Natural killer cell (primary cell): ENCODE data around the gene GPR155. TPM values are rescaled to one million over a fixed set of nuclear protein-coding genes. Genes with fewer than 3 reads are reported as not detected.
"Not testable (repeated sequence)": the region's sequence is repeated elsewhere in the genome, so short reads cannot be mapped to it uniquely, and the experiment has no call there.

Experiments
- ATAC-seq, 3 donors: fragments of 150-1000 bp in 2 of 3; fragments of 200-7000 bp in 1 of 3; cut with Tn5 transposase; 1 replicate in 1 of 3; 2 replicates in 2 of 3; pipeline ENCODE4 v1.10.0; 2021; ENCODE audit warnings: mild to moderate bottlenecking in 2 of 3, moderate library complexity in 2 of 3
- DNase-seq, 2 donors: peaks; one replicate each; pipeline versions ENCODE4 v3.0.0 to v3.0.0-alpha.2; 2013 to 2021; ENCODE audit warnings: mixed read lengths in 1 of 2
- H3K27ac ChIP-seq: one replicate; pipeline ENCODE4 v1.5.1; 2013; ENCODE audit warnings: mild to moderate bottlenecking, low read length
- H3K27me3 ChIP-seq: one replicate; pipeline ENCODE4 v1.6.1; 2013; ENCODE audit warnings: low read length; ENCODE audit not compliant: control insufficient read depth, insufficient read depth
- H3K36me3 ChIP-seq: one replicate; pipeline ENCODE4 v1.6.1; 2013; ENCODE audit warnings: low read length; ENCODE audit not compliant: control insufficient read depth, insufficient read depth
- H3K4me1 ChIP-seq: one replicate; pipeline ENCODE4 v1.6.1; 2013; ENCODE audit warnings: low read length; ENCODE audit not compliant: control insufficient read depth, insufficient read depth
- H3K4me3 ChIP-seq: one replicate; pipeline ENCODE4 v1.5.1; 2013; ENCODE audit warnings: low read length
- H3K9me3 ChIP-seq: one replicate; pipeline ENCODE4 v1.6.1; 2013; ENCODE audit warnings: low read length; ENCODE audit not compliant: control insufficient read depth, insufficient read depth
- H3K27ac Mint-ChIP-seq, 2 donors: one replicate each; pipeline ENCODE4 v1.8.0; 2022; ENCODE audit warnings: mild to moderate bottlenecking in 2 of 2, mixed read lengths in 2 of 2, moderate library complexity in 1 of 2
- H3K27me3 Mint-ChIP-seq, 2 donors: one replicate each; pipeline ENCODE4 v1.8.0; 2022; ENCODE audit warnings: low read depth in 2 of 2, mixed read lengths in 2 of 2
- H3K36me3 Mint-ChIP-seq: one replicate; pipeline ENCODE4 v1.8.0; 2022; ENCODE audit warnings: mixed read lengths
- H3K4me1 Mint-ChIP-seq, 2 donors: one replicate each; pipeline ENCODE4 v1.8.0; 2022; ENCODE audit warnings: mixed read lengths in 2 of 2
- H3K4me3 Mint-ChIP-seq: one replicate; pipeline ENCODE4 v1.8.0; 2022; ENCODE audit warnings: mild to moderate bottlenecking, moderate library complexity, mixed read lengths
- H3K9me3 Mint-ChIP-seq, 2 donors: one replicate each; pipeline ENCODE4 v1.8.0; 2022; ENCODE audit warnings: mixed read lengths in 2 of 2
- CTCF ChIP-seq: fragments of 200-600 bp; IDR thresholded peaks from one replicate; pipeline ENCODE4 v1.8.0; 2022; ENCODE audit warnings: antibody characterized with exemption
- WGBS: methylation state at CpG from one replicate; pipeline ENCODE4 v1.1.7; 2013; ENCODE audit warnings: missing lambda C conversion rate; ENCODE audit not compliant: insufficient coverage; 5-methylcytosine and 5-hydroxymethylcytosine counted together
- intact Hi-C: fragments of 100-400 bp; cut with micrococcal nuclease; formaldehyde crosslinking; loops from one replicate; pipeline ENCODE4 v1.14.2; 2022
- total RNA-seq, 4 donors: library from RNA; stranded (reverse); fragments of 120-200 nt in 1 of 4; gene quantifications; one replicate each; pipeline versions ENCODE4 v1.2.3 to v1.2.4, GENCODE V29; 2013 to 2022

GPR155 gene
- total RNA-seq, 3 donors from 2014 or later (not counting 1 experiment from before 2014, with no cell fraction given), result 3.6 to 11.4 (median 4.4) TPM

GRCh38 chr2:174389542-174389941 lies 97.3 kb downstream of the GPR155 start:
- H3K27ac ChIP-seq, result no peak overlapping the region

GRCh38 chr2:174388706-174389105 lies 98.1 kb downstream of the GPR155 start:
- H3K4me3 Mint-ChIP-seq, H3K9me3 Mint-ChIP-seq, H3K27ac ChIP-seq, H3K27me3 ChIP-seq, intact Hi-C loops, H3K27me3 Mint-ChIP-seq, H3K9me3 ChIP-seq, ATAC-seq, DNase-seq, H3K36me3 Mint-ChIP-seq, H3K4me3 ChIP-seq, H3K4me1 ChIP-seq, H3K27ac Mint-ChIP-seq: not testable (repeated sequence)
- H3K4me1 Mint-ChIP-seq, result peaks cover 23 to 48% of the 10 kb centered on the region in 2 donors
- H3K36me3 ChIP-seq, result peaks cover 34% of the 10 kb centered on the region
- WGBS, result 100% methylated on average over 1 of the region's 3 CpGs

More at GRCh38 chr2:174389542-174389941, 97.3 kb downstream of the GPR155 start:
- Histone ChIP-seq H3K4me1 (no peaks in the 10 kb centered on the region), H3K4me3 (no peak overlapping the region), H3K36me3 (peaks cover 34% of the 10 kb centered on the region), H3K27me3 (no peaks in the 10 kb centered on the region), H3K9me3 (no peaks in the 10 kb centered on the region)
- WGBS, result 94% methylated on average over 6 of the region's 6 CpGs
- ATAC-seq (no peak), DNase-seq (no peak)
- TF ChIP-seq CTCF, result no peak
- peaks cover 31 to 50% of the 10 kb centered on the region in 2 donors for H3K4me1 Mint-ChIP-seq
- H3K36me3 Mint-ChIP-seq, result no peaks in the 10 kb centered on the region
- no peak overlapping the region for H3K27ac Mint-ChIP-seq
- no peak overlapping the region for H3K4me3 Mint-ChIP-seq
- no peaks in the 10 kb centered on the region for H3K27me3 Mint-ChIP-seq
- H3K9me3 Mint-ChIP-seq, result no peaks in the 10 kb centered on the region
- intact Hi-C loops, result no loop called here

- intact Hi-C loops, result no loop called here
- Mint-ChIP-seq H3K4me3 (no peak overlapping the region), H3K4me1 (peaks cover 16 to 26% of the 10 kb centered on the region in 2 donors), H3K27ac (no peak overlapping the region), H3K36me3 (no peaks in the 10 kb centered on the region), H3K9me3 (no peaks in the 10 kb centered on the region), H3K27me3 (no peaks in the 10 kb centered on the region)
- 88% methylated on average over 2 of the region's 3 CpGs for WGBS
- Histone ChIP-seq H3K4me1 (no peaks in the 10 kb centered on the region), H3K27ac (no peak overlapping the region), H3K36me3 (peaks cover 52% of the 10 kb centered on the region), H3K9me3 (no peaks in the 10 kb centered on the region), H3K27me3 (no peaks in the 10 kb centered on the region), H3K4me3 (no peak overlapping the region)
- ATAC-seq (no peak), DNase-seq (no peak)
- no peak for TF ChIP-seq CTCF
Observed at GRCh38 chr2:174385201-174385600, 101.6 kb downstream of the GPR155 start.

- Histone ChIP-seq H3K4me3 (no peak overlapping the region), H3K4me1 (no peaks in the 10 kb centered on the region), H3K36me3 (peaks cover 65% of the 10 kb centered on the region), H3K27ac (no peak overlapping the region), H3K27me3 (no peaks in the 10 kb centered on the region), H3K9me3 (no peaks in the 10 kb centered on the region)
- no peaks in the 10 kb centered on the region for H3K36me3 Mint-ChIP-seq
- TF ChIP-seq CTCF, result no peak
- intact Hi-C loops, result no loop called here
- peak in 1 of 3 donors; percentile 54 for ATAC-seq
- no peaks in the 10 kb centered on the region for H3K27me3 Mint-ChIP-seq
- 44% methylated on average over 1 of the region's 1 CpG for WGBS
- H3K9me3 Mint-ChIP-seq, result no peaks in the 10 kb centered on the region
- peaks cover 9 to 13% of the 10 kb centered on the region in 2 donors for H3K4me1 Mint-ChIP-seq
- no peak overlapping the region for H3K27ac Mint-ChIP-seq
- DNase-seq, result no peak
- H3K4me3 Mint-ChIP-seq, result no peak overlapping the region
Observed at GRCh38 chr2:174383796-174384195, 103.0 kb downstream of the GPR155 start.

Other genes starting within 250 kb of the GPR155 start
- 10 to 100 TPM; 42.3 to 45.9 (median 43.9) TPM for gene OLA1, start 238.5 kb downstream of the GPR155 start, total RNA-seq
- gene SP9, start 152.1 kb downstream of the GPR155 start, total RNA-seq, result not detected
- 10 to 100 TPM; 16.6 to 20.6 (median 16.9) TPM for gene SCRN3, start 91.3 kb downstream of the GPR155 start, total RNA-seq
- gene WIPF1, start 110.8 kb upstream of the GPR155 start, total RNA-seq, result 100 to 1,000 TPM; 508 to 640 (median 555) TPM